Mesothelial cell of epicardium (in vitro differentiated cells): ENCODE measurements around the gene FRAS1. TPM values are rescaled to one million over a fixed set of nuclear protein-coding genes. Genes with fewer than 3 reads are reported as not detected.

Experiments
- DNase-seq, 2 experiments: peaks; one replicate each; pipeline ENCODE4 v3.0.0; 2021; ENCODE audit warnings: low spot score in 2 of 2; ENCODE audit not compliant: unreplicated experiment in 2 of 2
- H3K27ac Mint-ChIP-seq: 2 replicates; pipeline ENCODE4 v1.8.0; 2021; ENCODE audit warnings: mixed read lengths
- H3K27me3 Mint-ChIP-seq: 2 replicates; pipeline ENCODE4 v1.8.0; 2021; ENCODE audit warnings: low read depth, mixed read lengths
- H3K36me3 Mint-ChIP-seq: 2 replicates; pipeline ENCODE4 v1.8.0; 2021; ENCODE audit warnings: mixed read lengths
- H3K4me1 Mint-ChIP-seq: 2 replicates; pipeline ENCODE4 v1.8.0; 2021; ENCODE audit warnings: mixed read lengths
- H3K4me3 Mint-ChIP-seq: 2 replicates; pipeline ENCODE4 v1.8.0; 2021; ENCODE audit warnings: mild to moderate bottlenecking, moderate library complexity, mixed read lengths
- H3K9me3 Mint-ChIP-seq: 2 replicates; pipeline ENCODE4 v1.8.0; 2021; ENCODE audit warnings: mixed read lengths
- total RNA-seq: library from RNA; stranded (reverse); gene quantifications from 3 replicates; pipeline ENCODE4 v1.2.1, GENCODE V29; 2021
- TF ChIP-seq, protein P1 (sequence below): fragments of 200-600 bp; sonication (generic); IDR thresholded peaks from one replicate; pipeline ENCODE4 v1.5.0; 2021; ENCODE audit warnings: antibody characterized with exemption; ENCODE audit not compliant: unreplicated experiment

FRAS1 gene
- total RNA-seq, 1 donor from 2014 or later = 51.9 TPM

DNA sequence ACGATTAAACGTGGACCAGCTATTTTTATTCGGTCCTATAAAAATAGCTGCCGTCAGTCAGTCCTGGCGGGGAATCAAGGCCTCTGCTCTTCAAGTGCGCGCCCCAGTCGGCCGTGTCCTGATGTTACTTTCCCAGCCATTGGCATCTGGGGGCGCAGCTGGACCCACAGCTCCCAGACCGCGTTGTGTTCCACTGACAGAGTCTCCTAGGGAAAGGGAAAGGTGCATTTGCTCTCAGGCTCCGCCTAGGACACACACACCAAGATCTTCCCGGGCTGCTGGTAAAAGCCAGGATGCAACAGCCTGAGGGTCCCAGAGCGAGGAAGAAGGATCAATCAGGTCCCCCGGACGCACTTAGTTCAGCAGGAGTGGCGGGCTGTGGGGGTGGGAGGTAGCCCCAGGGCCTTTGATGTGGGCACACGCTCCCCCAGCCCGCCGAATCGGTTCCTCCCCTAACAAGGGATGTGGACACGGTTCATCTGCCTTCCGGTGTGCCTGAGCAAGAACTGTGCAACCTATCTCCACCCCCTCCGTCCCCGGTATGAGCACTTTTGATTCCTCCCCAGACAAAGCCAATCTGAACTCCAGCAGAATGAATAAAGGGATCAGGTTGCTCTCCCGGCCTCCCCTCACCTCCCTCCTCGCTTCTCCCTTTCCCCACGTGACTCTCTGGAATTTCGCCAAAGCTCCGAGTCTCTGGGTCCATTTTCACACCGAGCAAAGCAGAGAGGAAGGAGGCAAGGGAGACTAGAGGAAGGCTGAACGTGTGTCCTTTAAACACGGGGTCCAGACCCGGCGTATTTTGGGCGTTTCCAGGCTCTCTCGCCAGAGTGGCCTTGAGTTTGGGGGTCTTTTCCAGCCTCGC, 626 bp upstream of the FRAS1 start:
- peak overlapping the region; percentile 97 for H3K27ac Mint-ChIP-seq
- no peaks in the 10 kb centered on the region for H3K36me3 Mint-ChIP-seq
- peak overlapping the region; percentile 95 for H3K4me3 Mint-ChIP-seq
- peak; percentile 66 to 87 for DNase-seq
- H3K9me3 Mint-ChIP-seq = no peaks in the 10 kb centered on the region
- H3K4me1 Mint-ChIP-seq = peaks cover 17% of the 10 kb centered on the region
- H3K27me3 Mint-ChIP-seq = peaks cover 2% of the 10 kb centered on the region
- TF ChIP-seq, protein P1, sequence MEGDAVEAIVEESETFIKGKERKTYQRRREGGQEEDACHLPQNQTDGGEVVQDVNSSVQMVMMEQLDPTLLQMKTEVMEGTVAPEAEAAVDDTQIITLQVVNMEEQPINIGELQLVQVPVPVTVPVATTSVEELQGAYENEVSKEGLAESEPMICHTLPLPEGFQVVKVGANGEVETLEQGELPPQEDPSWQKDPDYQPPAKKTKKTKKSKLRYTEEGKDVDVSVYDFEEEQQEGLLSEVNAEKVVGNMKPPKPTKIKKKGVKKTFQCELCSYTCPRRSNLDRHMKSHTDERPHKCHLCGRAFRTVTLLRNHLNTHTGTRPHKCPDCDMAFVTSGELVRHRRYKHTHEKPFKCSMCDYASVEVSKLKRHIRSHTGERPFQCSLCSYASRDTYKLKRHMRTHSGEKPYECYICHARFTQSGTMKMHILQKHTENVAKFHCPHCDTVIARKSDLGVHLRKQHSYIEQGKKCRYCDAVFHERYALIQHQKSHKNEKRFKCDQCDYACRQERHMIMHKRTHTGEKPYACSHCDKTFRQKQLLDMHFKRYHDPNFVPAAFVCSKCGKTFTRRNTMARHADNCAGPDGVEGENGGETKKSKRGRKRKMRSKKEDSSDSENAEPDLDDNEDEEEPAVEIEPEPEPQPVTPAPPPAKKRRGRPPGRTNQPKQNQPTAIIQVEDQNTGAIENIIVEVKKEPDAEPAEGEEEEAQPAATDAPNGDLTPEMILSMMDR = no peak

DNA sequence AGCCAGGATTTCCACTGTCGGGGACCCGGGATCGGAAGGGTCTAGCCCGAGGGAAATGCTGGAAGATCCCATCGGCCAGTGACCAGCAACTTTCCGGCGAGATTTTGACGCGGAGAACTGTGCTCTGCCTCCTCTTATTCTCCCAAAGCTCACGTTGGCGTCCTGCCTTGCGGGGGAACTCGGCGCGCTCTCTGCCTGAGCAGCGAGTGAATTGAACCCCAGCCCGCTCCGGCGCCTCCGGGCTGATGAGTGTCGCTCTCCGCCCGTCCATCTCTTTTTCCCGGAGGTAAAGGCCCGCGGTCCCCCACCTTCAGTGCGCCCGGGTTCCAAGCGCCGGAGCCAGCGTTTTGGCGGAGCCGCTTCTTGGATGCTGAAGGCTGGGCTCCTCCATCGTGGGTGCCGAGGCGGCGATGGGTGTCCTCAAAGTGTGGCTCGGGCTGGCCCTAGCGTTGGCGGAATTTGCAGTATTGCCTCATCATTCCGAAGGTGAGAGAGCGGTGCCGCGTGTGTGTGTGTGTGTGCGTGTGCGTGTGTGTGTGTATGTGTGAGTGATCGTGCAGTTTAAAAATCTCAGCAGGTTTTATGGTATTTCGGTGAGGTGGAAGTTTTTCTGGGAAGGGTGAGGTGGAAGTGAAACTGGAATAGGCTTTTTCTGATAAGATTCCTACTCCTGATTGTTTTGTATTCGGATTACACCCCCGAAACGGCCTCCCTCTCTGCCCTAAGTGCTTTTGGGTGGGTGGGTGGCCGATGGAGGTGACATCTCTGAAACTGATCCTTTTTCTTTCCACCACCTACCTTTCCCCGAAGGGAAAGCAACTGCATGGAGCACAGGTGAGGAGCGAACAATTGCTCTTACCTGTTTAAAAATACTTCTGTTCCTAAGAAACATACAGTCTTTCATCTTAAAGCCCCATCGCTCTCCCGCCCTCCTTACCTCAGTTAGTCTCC, 752 bp downstream of the FRAS1 start:
- Mint-ChIP-seq H3K27me3 (peaks cover 1% of the 10 kb centered on the region), H3K4me1 (peaks cover 20% of the 10 kb centered on the region), H3K9me3 (no peaks in the 10 kb centered on the region), H3K36me3 (no peaks in the 10 kb centered on the region), H3K27ac (peak overlapping the region; percentile 97), H3K4me3 (peak overlapping the region; percentile 95)
- peak; percentile 28 to 66 for DNase-seq
- TF ChIP-seq, protein P1 = no peak

DNA sequence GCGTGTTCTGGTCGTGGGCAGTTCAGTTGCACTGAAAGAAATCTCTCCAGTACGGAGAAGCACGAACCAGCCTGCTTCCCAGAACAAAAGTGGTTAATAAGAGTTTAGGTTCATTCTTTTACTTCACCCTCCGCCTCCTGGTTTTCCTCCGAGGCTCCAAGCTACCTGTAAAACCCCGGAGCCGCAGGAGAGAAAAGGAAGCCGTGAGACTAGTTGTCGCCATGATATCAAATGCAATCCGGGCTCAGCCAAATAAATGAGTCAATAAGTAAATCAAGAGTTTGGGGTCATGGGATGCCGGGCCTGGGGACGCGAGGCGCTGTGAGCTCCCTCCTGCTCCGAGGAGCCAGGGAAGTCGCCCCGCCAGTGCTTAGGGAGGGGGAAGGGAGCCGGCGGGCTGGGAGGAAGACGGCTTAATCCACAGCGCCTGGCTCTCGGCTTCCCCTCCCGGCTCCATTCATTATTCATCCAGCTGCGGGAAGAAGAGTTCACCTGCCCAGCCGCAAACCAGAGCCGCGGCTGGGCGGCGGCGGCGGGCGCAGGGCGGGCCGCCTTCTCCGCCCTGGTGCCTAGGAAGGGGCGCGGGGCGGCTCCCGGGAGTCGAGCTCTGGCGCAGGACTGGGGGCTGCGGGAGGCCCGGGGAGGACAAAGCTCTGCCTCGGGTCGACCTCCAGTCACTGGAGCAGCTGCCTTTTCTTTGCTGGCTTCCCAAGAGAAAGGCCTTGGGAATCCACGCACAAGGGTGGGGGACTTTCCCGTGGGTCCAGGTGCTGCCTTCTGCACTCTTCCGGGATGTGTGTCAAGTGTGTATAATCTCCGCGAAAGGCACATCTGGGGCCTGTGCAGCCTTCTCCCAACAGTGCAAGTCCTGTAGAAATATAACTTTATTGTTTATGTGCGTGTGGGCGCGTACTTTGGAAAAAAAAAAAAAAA, 1.7 kb downstream of the FRAS1 start:
- no peaks in the 10 kb centered on the region for H3K36me3 Mint-ChIP-seq
- H3K4me3 Mint-ChIP-seq = peak overlapping the region; percentile 95
- DNase-seq = peak; percentile 41 to 57
- H3K4me1 Mint-ChIP-seq = peaks cover 22% of the 10 kb centered on the region
- no peaks in the 10 kb centered on the region for H3K9me3 Mint-ChIP-seq
- TF ChIP-seq, protein P1 = no peak
- H3K27ac Mint-ChIP-seq = peak overlapping the region; percentile 97
- peaks cover 1% of the 10 kb centered on the region for H3K27me3 Mint-ChIP-seq

DNA sequence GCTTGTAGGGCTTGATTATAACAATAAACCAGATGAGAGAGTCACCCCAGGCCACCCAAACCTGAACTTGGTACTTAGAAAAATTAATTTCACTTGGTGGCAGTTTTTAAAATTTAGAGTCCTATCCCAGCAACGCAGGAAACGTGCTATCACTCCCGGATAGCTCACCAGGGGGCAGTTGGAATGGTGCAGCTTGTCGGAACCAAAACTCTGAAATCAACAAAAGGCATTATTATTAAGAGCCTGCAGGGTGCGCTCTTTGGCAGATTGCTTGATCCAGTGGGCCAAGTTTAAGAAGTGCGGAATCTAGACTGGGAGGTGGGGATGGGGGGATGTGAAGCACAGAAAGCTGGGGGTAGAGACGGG, 2.4 kb downstream of the FRAS1 start:
- peak in 1 of 2 experiments; percentile 52 for DNase-seq
- H3K36me3 Mint-ChIP-seq = no peaks in the 10 kb centered on the region
- peaks cover 1% of the 10 kb centered on the region for H3K27me3 Mint-ChIP-seq
- TF ChIP-seq, protein P1 = peak; percentile 65
- no peaks in the 10 kb centered on the region for H3K9me3 Mint-ChIP-seq
- H3K4me3 Mint-ChIP-seq = peak overlapping the region; percentile 95
- H3K4me1 Mint-ChIP-seq = peaks cover 22% of the 10 kb centered on the region
- H3K27ac Mint-ChIP-seq = peak overlapping the region; percentile 68

DNA sequence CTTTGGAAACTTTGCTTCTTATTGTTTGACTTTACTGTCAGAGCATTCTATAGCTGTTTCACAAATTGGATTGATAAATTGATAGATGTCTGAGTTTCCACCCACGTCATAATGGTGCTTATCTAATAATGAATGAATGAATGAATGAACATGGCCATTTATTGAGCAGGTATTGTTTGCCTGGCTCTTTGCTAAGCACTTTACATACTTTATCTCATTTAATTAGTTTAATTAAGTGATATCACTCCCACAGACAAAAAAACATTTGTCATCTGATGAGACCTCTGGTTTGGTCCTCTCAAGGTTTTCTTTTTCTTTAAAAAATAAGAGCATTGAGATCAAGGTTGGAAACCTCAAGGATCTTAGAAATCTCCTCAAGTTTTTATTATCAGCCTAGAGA, 2.8 kb downstream of the FRAS1 start:
- H3K36me3 Mint-ChIP-seq = no peaks in the 10 kb centered on the region
- H3K4me1 Mint-ChIP-seq = peaks cover 22% of the 10 kb centered on the region
- H3K9me3 Mint-ChIP-seq = no peaks in the 10 kb centered on the region
- peaks cover 1% of the 10 kb centered on the region for H3K27me3 Mint-ChIP-seq
- no peak overlapping the region for H3K4me3 Mint-ChIP-seq
- H3K27ac Mint-ChIP-seq = no peak overlapping the region
- TF ChIP-seq, protein P1 = no peak
- DNase-seq = no peak
